Astrocyte (in vitro differentiated cells and primary cell): Measurements from ENCODE around the gene STRBP. TPM values are rescaled to one million over a fixed set of nuclear protein-coding genes. Genes with fewer than 3 reads are reported as not detected.

Experiments
- DNase-seq: peaks from one replicate; pipeline ENCODE4 v3.0.0-alpha.2; 2010; ENCODE audit warnings: low read depth
- FAIRE-seq: peaks from 2 replicates; lab custom pipeline; 2011; peaks lifted over from hg19 to GRCh38; lab: Jason Lieb, UNC
- H2AFZ ChIP-seq: 2 replicates; pipeline ENCODE4 v1.6.0; 2012; ENCODE audit warnings: low read depth, low read length, inconsistent platforms
- H3K27ac ChIP-seq: 2 replicates; pipeline ENCODE4 v1.5.1; 2011; ENCODE audit warnings: low read depth, low read length, inconsistent platforms
- H3K27me3 ChIP-seq: 2 replicates; pipeline ENCODE4 v1.6.0; 2011; ENCODE audit warnings: low read length, inconsistent platforms; ENCODE audit not compliant: insufficient read depth
- H3K36me3 ChIP-seq: 2 replicates; pipeline ENCODE4 v1.5.1; 2011; ENCODE audit warnings: low read length, inconsistent platforms; ENCODE audit not compliant: insufficient read depth
- H3K4me1 ChIP-seq: 2 replicates; pipeline ENCODE4 v1.5.1; 2011; ENCODE audit warnings: low read length, inconsistent platforms; ENCODE audit not compliant: insufficient read depth
- H3K4me2 ChIP-seq: 2 replicates; pipeline ENCODE4 v1.6.0; 2012; ENCODE audit warnings: low read length, inconsistent platforms
- H3K4me3 ChIP-seq: 2 replicates; pipeline ENCODE4 v1.5.1; 2011; ENCODE audit warnings: low read depth, mild to moderate bottlenecking, low read length, inconsistent platforms; ENCODE audit not compliant: insufficient read depth
- H3K79me2 ChIP-seq: 2 replicates; pipeline ENCODE4 v1.6.0; 2012; ENCODE audit warnings: mild to moderate bottlenecking, low read length, inconsistent platforms; ENCODE audit not compliant: insufficient read depth
- H3K9ac ChIP-seq: 2 replicates; pipeline ENCODE4 v1.6.0; 2012; ENCODE audit warnings: mild to moderate bottlenecking, low read length, inconsistent platforms
- H3K9me3 ChIP-seq: 2 replicates; pipeline ENCODE4 v1.5.1; 2012; ENCODE audit warnings: low read depth, mild to moderate bottlenecking, low read length, inconsistent platforms; ENCODE audit not compliant: insufficient read depth
- H4K20me1 ChIP-seq: 2 replicates; pipeline ENCODE4 v1.6.0; 2012; ENCODE audit warnings: low read length, inconsistent platforms; ENCODE audit not compliant: insufficient read depth
- H3K27ac Mint-ChIP-seq: one replicate; pipeline ENCODE4 v1.8.0; 2021; ENCODE audit warnings: mild to moderate bottlenecking, mixed read lengths; ENCODE audit not compliant: unreplicated experiment
- H3K27me3 Mint-ChIP-seq: one replicate; pipeline ENCODE4 v1.8.0; 2021; ENCODE audit warnings: low read depth, mixed read lengths; ENCODE audit not compliant: unreplicated experiment
- H3K36me3 Mint-ChIP-seq: one replicate; pipeline ENCODE4 v1.8.0; 2021; ENCODE audit warnings: low read depth, mixed read lengths; ENCODE audit not compliant: unreplicated experiment
- H3K4me1 Mint-ChIP-seq: one replicate; pipeline ENCODE4 v1.8.0; 2021; ENCODE audit warnings: low read depth, mixed read lengths; ENCODE audit not compliant: unreplicated experiment
- H3K4me3 Mint-ChIP-seq: one replicate; pipeline ENCODE4 v1.8.0; 2021; ENCODE audit warnings: mild to moderate bottlenecking, moderate library complexity, mixed read lengths; ENCODE audit not compliant: unreplicated experiment
- H3K9me3 Mint-ChIP-seq: one replicate; pipeline ENCODE4 v1.8.0; 2021; ENCODE audit warnings: mild to moderate bottlenecking, mixed read lengths; ENCODE audit not compliant: unreplicated experiment
- CTCF ChIP-seq: IDR thresholded peaks from 2 replicates; pipeline ENCODE4 v1.5.1; 2011; ENCODE audit warnings: low read depth, mild to moderate bottlenecking, inconsistent platforms, low read length, moderate library complexity; ENCODE audit not compliant: insufficient read depth
- EZH2 ChIP-seq: IDR thresholded peaks from 2 replicates; pipeline ENCODE4 v1.6.1; 2012; ENCODE audit warnings: mild to moderate bottlenecking, low read length, inconsistent platforms; ENCODE audit not compliant: insufficient read depth
- total RNA-seq: library from RNA; stranded (reverse); gene quantifications from 2 replicates; pipeline ENCODE4 v1.2.1, GENCODE V29; 2021

The STRBP gene
- total RNA-seq, 1 donor from 2014 or later: 13.1 TPM

- Mint-ChIP-seq H3K4me3 (no peak overlapping the region), H3K4me1 (no peaks in the 10 kb centered on the region)
- no peak for DNase-seq
Observed at GRCh38 chr9:123291736-123292135, 23.4 kb upstream of the STRBP start.

DNA sequence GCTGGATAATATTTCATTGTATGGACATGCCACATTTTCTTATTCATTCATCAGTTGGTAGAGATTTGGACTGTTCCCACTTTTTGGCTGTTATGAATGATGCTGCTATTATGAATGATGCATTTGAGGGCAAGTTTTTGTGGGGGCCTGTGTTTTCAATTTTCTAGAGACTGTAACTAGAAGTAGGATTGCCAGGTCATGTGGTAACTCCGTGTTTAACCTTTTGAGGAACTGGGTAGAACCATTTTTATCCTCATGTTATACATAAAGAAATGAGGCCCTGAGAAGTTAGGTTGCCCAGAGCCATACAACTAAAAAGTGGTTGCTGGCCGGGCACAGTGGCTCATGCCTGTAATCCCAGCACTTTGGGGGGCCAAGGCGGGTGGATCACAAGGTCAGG lies 22.4 kb upstream of the STRBP start:
- Histone ChIP-seq H3K9ac (no peak overlapping the region), H4K20me1 (no peaks in the 10 kb centered on the region), H3K79me2 (no peaks in the 10 kb centered on the region), H3K4me3 (no peak overlapping the region), H3K27me3 (peaks cover 9% of the 10 kb centered on the region), H3K36me3 (no peaks in the 10 kb centered on the region), H3K9me3 (no peaks in the 10 kb centered on the region), H2AFZ (no peak overlapping the region), H3K4me2 (no peak overlapping the region), H3K4me1 (no peaks in the 10 kb centered on the region), H3K27ac (no peak overlapping the region)
- no peak for FAIRE-seq
- Mint-ChIP-seq H3K36me3 (no peaks in the 10 kb centered on the region), H3K4me3 (no peak overlapping the region), H3K4me1 (no peaks in the 10 kb centered on the region), H3K27ac (no peak overlapping the region), H3K27me3 (peaks cover 20% of the 10 kb centered on the region), H3K9me3 (no peaks in the 10 kb centered on the region)
- no peak for TF ChIP-seq EZH2
- TF ChIP-seq CTCF: no peak
- no peak for DNase-seq

More at GRCh38 chr9:123291736-123292135, 23.4 kb upstream of the STRBP start:
- Mint-ChIP-seq H3K27ac (no peak overlapping the region), H3K9me3 (no peaks in the 10 kb centered on the region), H3K36me3 (no peaks in the 10 kb centered on the region), H3K27me3 (peaks cover 13% of the 10 kb centered on the region)
- H3K4me2 ChIP-seq: no peak overlapping the region
- H3K79me2 ChIP-seq: no peaks in the 10 kb centered on the region
- H3K27ac ChIP-seq: no peak overlapping the region
- no peak for TF ChIP-seq EZH2
- no peak overlapping the region for H2AFZ ChIP-seq
- no peak overlapping the region for H3K4me3 ChIP-seq
- H3K27me3 ChIP-seq: peaks cover 6% of the 10 kb centered on the region
- no peaks in the 10 kb centered on the region for H3K36me3 ChIP-seq
- FAIRE-seq: no peak
- no peaks in the 10 kb centered on the region for H3K9me3 ChIP-seq
- no peaks in the 10 kb centered on the region for H4K20me1 ChIP-seq
- no peaks in the 10 kb centered on the region for H3K4me1 ChIP-seq
- H3K9ac ChIP-seq: no peak overlapping the region

GRCh38 chr9:123287639-123288038 lies 19.3 kb upstream of the STRBP start:
- H4K20me1 ChIP-seq: no peaks in the 10 kb centered on the region
- no peaks in the 10 kb centered on the region for H3K79me2 ChIP-seq
- Mint-ChIP-seq H3K36me3 (no peaks in the 10 kb centered on the region), H3K4me3 (no peak overlapping the region), H3K27ac (no peak overlapping the region), H3K9me3 (no peaks in the 10 kb centered on the region), H3K27me3 (peaks cover 19% of the 10 kb centered on the region), H3K4me1 (no peaks in the 10 kb centered on the region)
- no peaks in the 10 kb centered on the region for H3K9me3 ChIP-seq
- no peak for TF ChIP-seq EZH2
- no peak for TF ChIP-seq CTCF
- H3K4me1 ChIP-seq: peaks cover 2% of the 10 kb centered on the region
- H3K4me3 ChIP-seq: no peak overlapping the region
- DNase-seq: no peak
- no peak overlapping the region for H3K27ac ChIP-seq
- no peak for FAIRE-seq
- H3K27me3 ChIP-seq: peaks cover 13% of the 10 kb centered on the region
- no peak overlapping the region for H3K4me2 ChIP-seq
- no peak overlapping the region for H2AFZ ChIP-seq
- no peaks in the 10 kb centered on the region for H3K36me3 ChIP-seq
- no peak overlapping the region for H3K9ac ChIP-seq
